ENCODE data around the gene RAB20.
"Not testable (repeated sequence)": the region's sequence is repeated elsewhere in the genome, so short reads cannot be mapped to it uniquely, and the experiment has no call there.

DNA sequence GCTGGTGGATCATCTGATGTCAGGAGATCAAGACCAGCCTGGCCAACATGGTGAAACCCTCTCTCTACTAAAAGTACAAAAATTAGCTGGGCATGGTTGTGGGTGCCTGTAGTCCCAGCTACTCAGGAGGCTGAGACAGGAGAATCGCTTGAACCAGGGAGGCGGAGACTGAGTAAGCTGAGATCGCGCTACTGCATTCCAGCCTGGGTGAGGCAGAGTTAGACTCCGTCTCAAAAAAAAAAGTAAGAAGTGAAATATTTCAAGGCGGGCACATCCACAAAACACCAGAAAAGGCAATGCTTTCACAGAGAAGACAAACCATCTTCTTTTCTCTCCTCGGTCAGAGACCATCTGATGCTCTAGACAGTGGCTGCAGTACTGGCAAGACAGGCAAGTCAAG, 8.4 kb upstream of the RAB20 start:
- TF ChIP-seq, protein P1, sequence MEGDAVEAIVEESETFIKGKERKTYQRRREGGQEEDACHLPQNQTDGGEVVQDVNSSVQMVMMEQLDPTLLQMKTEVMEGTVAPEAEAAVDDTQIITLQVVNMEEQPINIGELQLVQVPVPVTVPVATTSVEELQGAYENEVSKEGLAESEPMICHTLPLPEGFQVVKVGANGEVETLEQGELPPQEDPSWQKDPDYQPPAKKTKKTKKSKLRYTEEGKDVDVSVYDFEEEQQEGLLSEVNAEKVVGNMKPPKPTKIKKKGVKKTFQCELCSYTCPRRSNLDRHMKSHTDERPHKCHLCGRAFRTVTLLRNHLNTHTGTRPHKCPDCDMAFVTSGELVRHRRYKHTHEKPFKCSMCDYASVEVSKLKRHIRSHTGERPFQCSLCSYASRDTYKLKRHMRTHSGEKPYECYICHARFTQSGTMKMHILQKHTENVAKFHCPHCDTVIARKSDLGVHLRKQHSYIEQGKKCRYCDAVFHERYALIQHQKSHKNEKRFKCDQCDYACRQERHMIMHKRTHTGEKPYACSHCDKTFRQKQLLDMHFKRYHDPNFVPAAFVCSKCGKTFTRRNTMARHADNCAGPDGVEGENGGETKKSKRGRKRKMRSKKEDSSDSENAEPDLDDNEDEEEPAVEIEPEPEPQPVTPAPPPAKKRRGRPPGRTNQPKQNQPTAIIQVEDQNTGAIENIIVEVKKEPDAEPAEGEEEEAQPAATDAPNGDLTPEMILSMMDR (IDR thresholded peaks at IDR 0.05; ENCODE audit: low read length): not testable (repeated sequence)
- TF ChIP-seq EZH2 (IDR thresholded peaks at IDR 0.05; ENCODE audit: borderline replicate concordance, low read length): not testable (repeated sequence)
